ENCODE results near the gene TTC12.
"Not testable (repeated sequence)": the region's sequence is repeated elsewhere in the genome, so short reads cannot be mapped to it uniquely, and the experiment has no call there.

TTC12 gene

DNA sequence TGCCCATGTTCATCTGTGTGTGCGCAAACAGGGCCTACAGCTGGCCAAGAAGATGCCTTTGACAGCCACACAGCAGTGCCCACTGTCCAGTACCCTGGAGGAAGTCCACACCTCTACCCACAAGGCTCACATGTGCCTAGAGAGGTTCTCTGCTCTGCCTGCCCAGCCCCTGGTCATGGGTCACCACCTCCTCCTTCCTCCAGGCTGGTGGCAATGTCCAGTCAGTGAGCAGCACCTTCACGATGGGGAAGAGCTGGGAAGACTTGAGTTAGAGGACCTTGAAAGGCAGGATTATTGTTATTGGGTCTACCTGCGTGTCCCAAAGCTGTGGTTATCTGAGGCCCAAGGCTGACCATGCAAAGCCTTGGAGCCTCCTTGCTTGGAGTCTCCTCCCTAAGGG lies 28.4 kb upstream of the TTC12 start:
- DNase-seq (no peak), ATAC-seq (no peak)

DNA sequence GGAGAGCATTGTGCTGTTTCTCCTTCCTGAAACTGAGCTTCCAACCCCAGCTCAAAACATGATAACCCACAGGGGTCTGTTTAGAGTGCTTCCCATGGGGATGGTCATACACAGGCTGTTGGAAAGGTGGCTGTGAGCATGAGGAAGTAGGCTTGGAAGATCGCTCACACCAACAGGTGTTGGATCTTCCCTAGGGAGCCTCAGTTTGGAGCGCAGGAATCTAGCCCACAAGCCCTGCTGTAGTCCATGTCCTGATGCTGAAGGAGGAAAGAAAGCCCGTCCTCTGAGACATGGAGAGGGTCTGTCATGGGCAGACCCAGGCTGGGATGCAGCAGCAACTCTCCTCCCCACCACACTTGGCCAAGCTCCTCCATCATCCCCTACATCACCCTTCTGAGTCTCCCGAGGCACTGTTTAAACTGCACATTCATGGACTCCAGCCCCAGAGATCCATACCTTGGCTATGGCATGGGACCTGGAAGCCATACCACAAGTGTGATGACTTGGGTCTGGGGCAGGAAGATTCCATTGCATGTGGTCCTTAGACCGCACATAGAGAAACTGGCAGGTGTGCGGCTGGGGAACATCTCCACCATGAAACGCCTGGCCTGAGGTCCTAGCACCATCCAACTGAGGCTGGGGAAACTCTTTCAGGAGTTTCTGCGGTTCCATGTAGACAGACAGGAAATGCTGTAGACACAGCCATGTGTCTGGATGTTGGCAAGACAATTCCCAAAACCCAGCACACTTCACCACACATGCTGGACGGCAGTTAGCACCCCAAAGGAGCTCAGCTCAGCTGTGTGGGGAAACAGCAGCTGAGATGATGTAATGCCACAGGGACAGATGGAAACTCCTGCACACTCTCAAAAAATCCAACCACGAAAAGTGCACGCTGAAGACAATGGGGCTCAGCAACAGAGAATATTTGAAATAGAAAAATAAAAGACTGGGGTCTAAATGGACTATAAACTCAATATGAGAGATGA lies 27.6 kb upstream of the TTC12 start:
- no peak for ATAC-seq
- DNase-seq, result no peak

DNA sequence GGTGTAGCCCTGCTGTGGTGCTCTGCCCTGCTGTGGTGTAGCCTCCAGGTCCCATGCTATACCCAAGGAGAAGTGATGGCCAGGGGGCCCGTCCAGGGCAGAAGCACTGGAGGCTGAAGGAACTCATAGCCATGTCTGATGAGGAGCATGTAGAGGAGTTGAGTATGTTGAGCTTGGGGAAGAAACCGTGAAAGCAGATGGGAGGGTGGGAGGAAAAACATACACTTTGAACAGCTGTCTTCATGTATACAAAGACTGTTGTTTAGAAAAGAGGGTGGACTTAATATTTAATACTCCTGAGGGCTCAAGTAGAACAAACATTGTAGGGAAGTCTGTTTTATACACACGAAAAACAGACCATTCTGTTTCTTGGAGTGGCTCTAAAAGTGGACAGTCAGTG lies 26.6 kb upstream of the TTC12 start:
- DNase-seq, result no peak
- no peak for ATAC-seq

DNA sequence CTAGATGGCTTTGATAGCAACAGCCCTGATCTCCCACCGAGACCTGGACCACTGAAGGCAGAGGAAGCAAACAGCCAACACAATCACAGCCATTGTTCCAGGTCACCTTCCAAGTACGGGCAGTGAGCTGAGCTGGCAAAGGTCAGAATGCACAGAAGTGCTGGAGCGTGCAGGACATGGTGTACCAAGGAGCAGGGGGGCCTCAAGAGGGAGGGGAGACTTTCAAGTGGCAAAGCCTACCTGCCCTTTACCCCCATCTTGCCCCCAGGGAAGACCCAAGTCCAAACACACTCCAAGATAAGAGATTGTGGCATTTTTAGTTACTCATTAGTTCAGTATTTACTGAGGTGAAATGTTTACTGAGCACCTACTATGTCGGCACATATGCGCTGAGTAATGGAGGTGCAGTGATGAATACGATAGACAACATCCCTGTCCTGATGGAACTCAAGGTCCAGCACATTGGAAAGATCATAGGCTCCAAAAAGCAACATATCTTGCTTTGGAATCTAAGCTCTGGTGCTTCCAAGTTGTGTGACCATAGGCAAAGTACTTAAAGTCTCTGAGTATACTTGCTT lies 26.0 kb upstream of the TTC12 start:
- DNase-seq (no peak), ATAC-seq (no peak)

DNA sequence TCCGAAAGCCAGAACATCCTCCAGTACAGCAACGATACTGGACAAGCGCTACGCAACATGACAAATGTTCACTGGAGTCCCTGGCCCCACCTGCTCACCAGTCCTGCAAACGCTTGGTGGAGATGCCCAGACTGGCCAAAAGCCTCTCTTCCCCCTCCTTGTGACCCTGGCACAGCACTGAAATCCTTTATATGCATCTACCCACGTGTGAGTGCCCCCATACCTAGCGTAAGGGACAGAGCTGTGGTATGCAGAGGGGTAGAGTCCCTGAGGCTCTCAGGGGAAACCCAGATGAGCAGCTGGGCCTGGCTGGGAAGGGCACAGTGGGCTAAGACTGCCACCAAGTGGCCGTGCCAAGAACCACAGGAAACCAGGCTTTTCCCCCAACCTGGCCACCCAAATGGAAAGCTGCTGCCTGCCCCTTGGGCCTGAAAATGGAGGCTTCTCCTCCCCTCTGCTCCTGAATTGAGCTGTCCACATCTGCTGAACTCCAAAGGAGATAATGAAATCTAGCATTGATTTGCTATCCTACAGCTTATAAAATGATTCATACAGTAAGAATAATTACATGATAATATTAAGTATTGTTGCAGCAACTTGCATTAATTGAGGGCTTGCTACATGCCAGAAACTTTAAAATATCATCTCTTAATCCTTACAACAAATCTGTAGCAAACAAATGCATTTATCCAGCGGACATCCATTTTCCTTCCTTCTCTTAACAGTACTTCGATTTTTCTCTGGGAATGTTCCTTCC lies 24.8 kb upstream of the TTC12 start:
- ATAC-seq (peak; percentile 86), DNase-seq (peak; percentile 70)

DNA sequence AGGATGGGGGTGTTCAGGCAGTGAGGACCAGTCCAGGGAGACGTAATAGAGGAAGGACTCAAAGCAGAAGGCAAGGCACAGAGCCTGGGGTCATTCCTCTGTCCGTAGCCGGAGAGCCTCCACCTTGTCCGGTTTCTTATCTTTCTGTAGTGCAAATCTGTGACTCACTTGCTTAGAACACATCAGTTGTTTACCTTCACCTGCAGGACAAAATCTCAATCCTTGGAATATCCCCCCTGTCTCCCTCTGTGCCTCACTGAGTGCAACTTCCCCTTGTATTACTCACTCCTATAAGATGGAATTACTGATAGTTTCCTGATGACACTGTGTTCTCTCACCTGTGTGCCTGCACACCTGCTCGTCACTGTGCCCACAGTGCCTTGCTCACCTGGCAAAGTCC lies 20.4 kb upstream of the TTC12 start:
- DNase-seq (no peak), ATAC-seq (no peak)

DNA sequence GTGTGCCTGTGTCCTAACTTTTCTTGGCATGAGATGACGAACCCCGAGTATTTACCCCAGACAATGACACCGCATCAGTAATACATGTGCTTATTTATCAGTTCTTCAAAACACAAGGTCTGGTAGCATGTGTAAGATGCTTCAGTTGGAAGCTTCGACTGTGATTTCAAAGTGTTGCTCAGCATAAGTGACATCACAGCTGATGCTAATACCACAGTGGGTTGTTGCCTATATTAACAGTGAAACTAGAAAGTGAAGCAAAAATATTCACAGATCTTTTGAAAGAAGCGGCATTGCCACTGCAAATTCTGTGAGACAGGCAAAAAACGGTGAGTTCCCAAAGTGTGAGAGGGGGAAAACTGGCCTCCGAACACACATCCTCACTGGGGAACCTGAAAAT lies 18.4 kb upstream of the TTC12 start:
- ATAC-seq (no peak), DNase-seq (no peak)

DNA sequence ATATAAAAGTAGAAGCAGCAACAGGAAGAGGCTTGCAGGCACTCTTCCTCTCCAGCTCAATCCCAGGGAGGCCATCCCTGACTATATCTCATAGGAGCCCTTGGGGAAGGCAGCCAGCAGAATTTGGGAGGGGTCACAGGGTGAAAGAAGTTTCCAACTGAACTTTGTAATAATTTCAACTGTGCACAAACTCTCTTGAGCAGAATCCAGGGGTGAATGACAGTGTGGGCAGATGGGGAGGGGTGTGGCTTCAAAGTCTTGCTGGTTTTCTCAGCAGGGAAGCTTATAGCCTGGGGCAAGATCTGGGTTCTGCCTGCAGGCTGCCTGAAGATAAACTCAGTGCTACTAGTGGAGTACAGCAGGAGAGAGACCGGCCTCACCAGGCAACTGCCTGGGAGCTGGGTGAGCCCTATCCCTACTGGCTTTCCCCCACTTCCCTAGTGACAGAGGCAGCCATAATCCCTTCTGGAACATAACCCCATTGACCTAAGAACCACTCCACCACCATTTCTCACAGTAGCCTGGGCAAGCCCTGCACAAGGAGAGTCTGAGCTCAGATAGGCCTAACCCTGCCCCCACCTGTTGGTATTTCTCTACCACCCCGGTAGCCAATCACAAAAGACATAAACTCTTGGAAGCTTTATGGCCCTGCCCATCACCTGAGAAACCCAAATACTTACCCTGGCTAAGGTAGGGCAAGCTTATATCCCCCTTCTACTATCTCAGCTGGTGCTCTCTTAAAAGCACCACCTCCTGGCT lies 17.8 kb upstream of the TTC12 start:
- no peak for ATAC-seq
- no peak for DNase-seq

DNA sequence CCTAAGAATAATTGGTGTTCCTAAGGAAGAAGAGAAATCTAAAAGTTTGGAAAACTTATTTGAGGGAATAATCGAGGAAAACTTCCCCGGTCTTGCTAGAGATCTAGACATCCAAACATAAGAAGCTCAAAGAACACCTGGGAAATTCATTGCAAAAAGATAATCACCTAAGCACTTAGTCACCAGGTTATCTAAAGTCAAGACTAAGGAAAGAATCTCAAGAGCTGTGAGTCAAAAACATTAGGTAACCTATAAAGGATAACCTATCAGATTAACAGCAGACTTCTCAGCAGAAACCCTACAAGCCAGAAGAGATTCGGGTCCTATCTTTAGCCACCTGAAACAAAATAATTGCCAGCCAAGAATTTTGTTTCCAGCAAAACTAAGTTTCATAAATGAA lies 15.9 kb upstream of the TTC12 start:
- not testable (repeated sequence) for ATAC-seq, DNase-seq

DNA sequence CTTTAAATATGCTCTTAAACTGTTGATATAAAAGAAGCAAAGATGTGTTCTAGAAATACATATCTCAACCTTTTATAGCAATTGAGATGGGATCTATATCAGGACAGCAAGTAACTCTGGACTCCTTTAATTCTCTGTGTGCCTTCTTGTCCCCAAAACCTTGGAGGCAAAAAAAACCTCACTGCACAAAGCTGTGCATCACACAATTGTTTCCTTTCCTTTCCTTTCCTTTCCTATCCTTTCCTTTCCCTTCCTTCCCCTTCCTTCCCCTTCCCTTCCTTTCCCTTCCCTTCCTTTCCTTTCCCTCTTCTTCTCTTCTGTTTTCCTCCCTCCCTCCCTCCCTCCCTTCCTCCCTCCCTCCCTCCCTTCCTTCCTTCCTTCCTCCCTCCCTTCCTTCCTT lies 9.5 kb upstream of the TTC12 start:
- no peak for ATAC-seq
- DNase-seq, result no peak

DNA sequence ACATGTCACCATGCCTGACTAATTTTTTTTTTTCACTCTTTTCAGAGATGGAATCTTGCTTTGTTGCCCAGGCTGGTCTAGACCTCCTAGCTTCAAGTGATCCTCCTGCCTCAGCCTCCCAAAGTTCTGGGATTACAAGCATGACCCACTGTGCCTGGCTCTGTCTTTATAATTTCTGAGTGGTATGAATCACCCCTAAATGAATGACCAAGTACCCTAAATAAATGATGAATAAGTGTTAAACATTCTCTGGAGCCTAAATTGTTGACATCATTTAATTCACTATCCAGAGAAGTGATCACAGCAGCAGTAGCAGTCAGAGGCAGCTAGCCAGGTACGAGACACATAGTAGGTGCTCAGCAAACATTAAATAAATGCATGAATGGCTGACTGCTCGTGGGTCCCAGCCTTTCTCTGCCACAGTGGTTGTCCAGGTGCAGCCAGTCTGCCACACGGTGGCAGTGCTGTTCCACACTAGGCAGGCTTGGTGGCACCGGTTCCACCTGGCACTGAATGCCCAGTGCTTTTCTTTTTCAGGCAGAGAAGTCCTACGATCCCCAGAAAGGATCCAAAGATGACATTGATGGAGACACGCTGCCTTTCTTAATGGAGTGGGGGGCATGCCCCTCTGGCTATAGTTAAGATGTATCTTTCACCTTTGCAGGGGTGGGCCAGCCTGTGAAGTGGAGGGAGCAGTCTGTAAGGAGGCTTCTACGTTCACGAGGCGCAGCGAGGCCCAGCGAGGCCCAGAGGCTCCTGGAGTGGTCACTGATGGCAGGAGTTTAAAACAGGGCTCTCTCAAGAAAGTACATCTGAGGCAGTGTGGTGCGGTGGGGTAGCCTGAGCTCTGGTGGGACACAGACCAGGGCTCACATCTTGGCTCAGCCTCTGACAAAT lies 8.7 kb upstream of the TTC12 start:
- peak; percentile 75 for DNase-seq
- peak; percentile 88 for ATAC-seq

DNA sequence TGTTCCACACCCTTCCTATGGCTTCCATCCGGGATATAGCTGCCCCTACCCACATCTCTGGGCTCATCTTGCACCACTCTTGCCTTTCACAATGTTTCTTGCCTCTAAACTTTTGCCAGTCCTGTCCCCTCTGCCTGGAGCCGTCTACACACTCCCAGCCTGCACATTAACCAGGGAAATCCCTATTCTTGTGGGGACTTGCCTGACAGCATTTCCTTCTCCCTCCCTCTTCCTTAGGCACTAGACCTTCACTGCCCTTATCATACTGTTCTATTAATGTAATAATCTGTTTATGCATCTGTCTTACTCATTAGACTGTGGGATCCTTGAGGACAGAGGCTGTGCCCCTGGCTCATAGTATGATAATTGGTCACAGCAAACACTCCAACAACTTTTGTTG lies 5.8 kb upstream of the TTC12 start:
- no peak for DNase-seq
- ATAC-seq, result no peak

DNA sequence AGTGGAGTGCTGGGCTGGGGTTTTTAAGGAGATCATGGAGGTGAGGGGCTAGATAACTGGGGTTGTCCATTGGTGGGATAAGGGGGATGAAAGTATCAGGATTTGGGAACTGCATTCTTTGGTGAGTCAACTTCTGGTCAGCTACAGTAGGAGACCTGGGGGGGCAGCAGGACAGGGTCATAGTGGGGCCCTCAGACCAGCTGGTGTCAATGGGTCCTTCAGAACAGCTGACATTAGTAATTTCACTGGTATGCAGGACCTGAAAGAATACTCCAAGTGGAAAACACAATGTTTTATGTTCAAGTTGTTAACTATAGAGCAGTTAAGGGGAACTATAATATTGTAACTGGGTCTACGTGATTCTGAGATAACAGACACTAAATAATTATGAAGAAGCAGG lies 2.8 kb upstream of the TTC12 start:
- no peak for ATAC-seq
- DNase-seq, result no peak

DNA sequence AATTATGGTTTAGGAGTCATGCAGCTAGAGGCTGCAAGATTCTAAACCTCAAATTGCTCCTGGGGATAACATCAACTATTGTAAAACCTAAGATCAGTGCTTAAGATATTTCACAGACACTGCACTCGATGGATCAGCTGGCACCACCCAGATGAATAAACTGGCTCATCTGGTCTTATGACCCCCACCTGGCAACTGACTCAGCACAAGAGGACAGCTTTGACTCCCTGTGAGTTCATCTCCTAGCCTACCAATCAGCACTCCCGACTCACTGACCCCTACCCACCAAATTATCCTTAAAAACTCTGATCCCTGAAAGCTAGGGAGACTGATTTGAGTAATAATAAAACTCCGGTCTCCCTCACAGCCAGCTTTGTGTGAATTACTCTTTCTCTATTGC lies 782 bp upstream of the TTC12 start:
- ATAC-seq (no peak), DNase-seq (peak; percentile 12)

DNA sequence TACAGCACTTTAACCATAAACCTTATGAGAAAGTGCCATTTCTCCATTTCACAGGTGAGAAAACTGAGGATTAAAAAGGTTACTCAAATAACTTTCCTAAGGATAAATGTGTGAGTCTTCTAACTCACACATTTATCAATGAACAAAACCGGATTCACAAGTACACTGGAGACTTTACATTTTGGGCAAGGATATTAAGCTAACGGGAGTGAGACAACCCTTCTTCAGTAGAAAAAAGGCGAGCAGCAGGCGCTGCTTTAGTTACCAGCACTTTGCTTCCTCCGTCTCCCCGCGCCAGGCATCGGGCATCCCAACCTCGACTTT lies 356 bp upstream of the TTC12 start:
- no peak for DNase-seq

DNA sequence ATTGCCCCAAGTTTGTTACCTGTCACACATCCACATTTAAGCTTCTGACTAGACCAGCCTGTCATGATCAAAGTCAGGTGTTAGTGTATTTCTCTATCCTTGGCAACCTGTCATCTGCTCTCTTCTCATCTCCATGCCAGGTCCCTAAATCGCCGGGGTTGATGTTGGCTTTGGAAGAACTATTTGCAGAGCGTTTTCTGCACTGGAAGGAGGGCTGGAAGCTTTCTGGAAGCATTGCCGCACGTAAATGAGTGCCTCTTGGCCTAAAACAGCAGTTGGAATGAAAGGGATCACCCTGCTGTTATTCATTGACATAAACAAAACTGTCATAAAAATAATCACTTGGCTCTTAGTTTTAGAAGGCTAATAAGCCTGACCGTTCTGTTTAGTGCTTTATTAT lies 1.4 kb downstream of the TTC12 start:
- no peak for ATAC-seq
- DNase-seq, result no peak

More for the DNA sequence above, 356 bp upstream of the TTC12 start:
- no peak for ATAC-seq

DNA sequence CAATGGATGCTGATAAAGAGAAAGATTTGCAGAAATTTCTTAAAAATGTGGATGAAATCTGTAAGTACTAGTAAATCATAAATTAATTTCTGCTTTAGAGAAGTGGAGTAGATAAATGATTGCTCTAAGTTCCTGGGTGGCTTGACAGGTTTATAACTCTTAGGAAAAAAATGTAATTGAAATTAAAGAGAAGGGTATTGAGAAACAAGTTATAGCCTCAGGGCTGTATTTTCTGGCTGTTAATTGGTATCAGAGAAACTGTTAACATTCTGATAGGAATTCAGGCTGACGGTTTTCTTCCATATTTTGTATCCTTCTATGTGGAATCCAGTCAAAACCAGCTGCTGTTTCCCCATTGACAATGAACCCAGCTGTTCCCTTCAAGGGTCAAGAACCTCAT lies 1.9 kb downstream of the TTC12 start:
- ATAC-seq (no peak), DNase-seq (no peak)

DNA sequence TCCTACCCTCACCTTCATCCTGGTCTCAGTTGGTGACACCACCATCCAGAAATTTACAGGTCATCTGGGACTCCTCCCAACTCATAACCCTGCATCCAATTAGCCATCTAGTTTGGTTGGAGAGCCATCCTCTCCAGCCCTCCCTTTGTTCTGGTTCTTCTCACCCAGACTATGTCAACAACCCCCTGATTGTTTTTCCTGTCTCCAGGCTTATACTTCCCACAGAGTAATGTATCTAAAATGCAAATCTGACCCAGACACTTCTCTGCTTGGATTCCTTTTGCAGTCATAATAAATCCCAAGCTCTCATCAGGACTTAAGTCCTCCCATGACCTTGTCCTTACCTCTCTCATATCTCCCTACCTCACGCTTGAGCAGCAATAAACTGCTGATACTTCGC lies 3.0 kb downstream of the TTC12 start:
- no peak for DNase-seq
- ATAC-seq, result no peak

DNA sequence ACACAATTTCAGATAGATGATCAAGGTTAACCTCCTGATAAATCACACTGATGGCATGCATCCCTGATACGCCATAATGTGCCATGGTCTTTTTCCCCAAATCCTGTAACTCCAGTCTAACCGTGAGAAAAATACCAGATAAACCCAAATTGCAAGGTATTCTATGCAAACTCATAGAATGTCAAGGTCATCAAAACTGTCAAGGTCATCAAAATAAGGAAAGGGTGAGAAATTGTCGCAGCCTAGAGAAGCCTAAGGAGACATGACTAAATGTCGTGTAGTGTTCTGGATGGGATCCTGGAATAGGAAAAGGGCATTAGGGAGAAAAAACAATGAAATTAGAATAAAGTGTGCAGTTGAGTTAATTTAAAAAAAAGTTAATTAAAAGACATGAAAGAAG lies 4.7 kb downstream of the TTC12 start:
- no peak for DNase-seq
- no peak for ATAC-seq

DNA sequence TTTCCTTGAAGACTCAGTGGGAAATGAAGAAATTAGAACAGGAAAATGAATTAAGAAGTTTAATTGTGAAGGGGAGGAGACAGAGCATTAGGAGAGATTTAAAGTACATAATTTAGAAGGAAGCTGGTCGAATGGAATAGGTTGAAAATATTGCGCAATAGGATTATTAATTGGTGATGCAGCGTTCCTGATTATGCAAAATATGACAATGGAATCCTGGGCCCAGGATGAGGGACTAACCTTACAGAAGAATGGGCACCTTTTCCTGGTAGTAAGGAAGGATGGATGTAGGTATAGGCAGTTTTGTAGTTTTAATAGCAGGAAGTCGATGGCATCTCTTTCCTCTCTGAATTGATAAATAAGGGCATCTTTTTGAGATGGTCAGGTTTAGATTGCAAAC lies 7.8 kb downstream of the TTC12 start:
- ATAC-seq (no peak), DNase-seq (no peak)

DNA sequence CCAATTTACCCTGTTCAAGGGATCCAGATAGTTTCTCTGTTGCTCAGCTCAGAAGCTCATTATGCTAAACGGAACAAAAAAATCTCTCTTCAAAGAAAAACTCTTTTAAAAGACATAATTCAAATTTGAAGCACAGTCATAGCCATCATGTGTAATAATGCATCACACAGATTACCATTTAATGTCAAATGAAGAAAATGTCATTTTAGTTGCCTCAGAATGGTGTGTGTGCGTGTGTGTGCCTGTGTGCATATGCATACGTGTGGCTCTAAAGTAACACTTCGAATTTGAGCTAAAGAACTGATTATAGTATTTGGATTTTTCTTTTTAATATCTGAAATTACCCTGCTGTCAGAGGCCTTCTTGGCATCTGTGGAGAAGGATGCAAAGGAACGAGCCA lies 9.9 kb downstream of the TTC12 start:
- no peak for ATAC-seq
- no peak for DNase-seq

All from stimulated activated naive CD8-positive, alpha-beta T cell treated with anti-CD3 and anti-CD28 coated beads, Interleukin-15, Interleukin-2, amounts not matched to agents 100 U/mL and 50 U/mL, for 24 hours (primary cell).